ENCODE measurements around the gene MED25.

DNA sequence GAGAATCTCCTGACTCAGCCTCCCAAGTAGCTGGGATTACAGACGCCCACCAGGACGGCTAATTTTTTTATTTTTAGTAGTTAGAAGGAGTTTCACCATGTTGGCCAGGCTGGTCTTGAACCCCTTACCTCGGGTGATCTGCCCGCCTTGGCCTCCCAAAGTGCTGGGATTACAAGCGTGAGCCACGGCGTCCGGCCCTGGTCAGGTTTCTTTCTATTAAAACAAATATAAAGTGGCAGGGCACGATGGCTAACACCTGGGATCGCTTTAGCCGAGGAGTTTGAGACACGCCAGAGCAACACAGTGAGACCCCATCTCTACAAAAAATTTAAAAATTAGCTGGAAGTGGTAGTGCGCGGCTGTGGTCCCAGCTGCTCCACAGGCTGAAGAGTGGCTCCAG is 1.5 kb upstream of the MED25 start:
- TF ChIP-seq, protein P1, sequence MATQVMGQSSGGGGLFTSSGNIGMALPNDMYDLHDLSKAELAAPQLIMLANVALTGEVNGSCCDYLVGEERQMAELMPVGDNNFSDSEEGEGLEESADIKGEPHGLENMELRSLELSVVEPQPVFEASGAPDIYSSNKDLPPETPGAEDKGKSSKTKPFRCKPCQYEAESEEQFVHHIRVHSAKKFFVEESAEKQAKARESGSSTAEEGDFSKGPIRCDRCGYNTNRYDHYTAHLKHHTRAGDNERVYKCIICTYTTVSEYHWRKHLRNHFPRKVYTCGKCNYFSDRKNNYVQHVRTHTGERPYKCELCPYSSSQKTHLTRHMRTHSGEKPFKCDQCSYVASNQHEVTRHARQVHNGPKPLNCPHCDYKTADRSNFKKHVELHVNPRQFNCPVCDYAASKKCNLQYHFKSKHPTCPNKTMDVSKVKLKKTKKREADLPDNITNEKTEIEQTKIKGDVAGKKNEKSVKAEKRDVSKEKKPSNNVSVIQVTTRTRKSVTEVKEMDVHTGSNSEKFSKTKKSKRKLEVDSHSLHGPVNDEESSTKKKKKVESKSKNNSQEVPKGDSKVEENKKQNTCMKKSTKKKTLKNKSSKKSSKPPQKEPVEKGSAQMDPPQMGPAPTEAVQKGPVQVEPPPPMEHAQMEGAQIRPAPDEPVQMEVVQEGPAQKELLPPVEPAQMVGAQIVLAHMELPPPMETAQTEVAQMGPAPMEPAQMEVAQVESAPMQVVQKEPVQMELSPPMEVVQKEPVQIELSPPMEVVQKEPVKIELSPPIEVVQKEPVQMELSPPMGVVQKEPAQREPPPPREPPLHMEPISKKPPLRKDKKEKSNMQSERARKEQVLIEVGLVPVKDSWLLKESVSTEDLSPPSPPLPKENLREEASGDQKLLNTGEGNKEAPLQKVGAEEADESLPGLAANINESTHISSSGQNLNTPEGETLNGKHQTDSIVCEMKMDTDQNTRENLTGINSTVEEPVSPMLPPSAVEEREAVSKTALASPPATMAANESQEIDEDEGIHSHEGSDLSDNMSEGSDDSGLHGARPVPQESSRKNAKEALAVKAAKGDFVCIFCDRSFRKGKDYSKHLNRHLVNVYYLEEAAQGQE (IDR thresholded peaks at IDR 0.05), result no peak
- no peak for TF ChIP-seq KDM1A (IDR thresholded peaks at IDR 0.05; ENCODE audit: low read depth)
- TF ChIP-seq, protein P2, sequence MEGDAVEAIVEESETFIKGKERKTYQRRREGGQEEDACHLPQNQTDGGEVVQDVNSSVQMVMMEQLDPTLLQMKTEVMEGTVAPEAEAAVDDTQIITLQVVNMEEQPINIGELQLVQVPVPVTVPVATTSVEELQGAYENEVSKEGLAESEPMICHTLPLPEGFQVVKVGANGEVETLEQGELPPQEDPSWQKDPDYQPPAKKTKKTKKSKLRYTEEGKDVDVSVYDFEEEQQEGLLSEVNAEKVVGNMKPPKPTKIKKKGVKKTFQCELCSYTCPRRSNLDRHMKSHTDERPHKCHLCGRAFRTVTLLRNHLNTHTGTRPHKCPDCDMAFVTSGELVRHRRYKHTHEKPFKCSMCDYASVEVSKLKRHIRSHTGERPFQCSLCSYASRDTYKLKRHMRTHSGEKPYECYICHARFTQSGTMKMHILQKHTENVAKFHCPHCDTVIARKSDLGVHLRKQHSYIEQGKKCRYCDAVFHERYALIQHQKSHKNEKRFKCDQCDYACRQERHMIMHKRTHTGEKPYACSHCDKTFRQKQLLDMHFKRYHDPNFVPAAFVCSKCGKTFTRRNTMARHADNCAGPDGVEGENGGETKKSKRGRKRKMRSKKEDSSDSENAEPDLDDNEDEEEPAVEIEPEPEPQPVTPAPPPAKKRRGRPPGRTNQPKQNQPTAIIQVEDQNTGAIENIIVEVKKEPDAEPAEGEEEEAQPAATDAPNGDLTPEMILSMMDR (IDR thresholded peaks at IDR 0.05), result no peak
- no peak for TF ChIP-seq SMC3 (IDR thresholded peaks at IDR 0.05)

Data from A549 (cell line).